ENCODE data around the gene STK36. TPM values are rescaled to one million over a fixed set of nuclear protein-coding genes. Genes with fewer than 3 reads are reported as not detected.

Gene STK36
- total RNA-seq, 1 experiment from 2014 or later = 38.7 TPM

DNA sequence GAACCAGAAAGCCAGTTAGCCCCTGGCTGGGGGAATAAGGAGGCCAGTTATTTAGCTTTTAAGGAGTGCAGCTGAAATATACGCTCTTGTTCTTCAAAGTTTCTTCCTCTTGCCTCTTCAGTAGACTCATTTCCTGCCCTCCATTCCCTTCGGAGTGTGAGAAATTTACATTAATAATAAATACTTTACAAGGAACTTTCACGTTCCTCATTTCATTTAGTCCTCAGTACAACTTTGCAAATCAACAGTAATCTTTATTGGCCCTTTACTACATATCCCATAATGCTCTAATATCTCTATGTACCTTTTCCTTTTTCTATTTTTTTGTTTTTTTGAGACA is 48.5 kb upstream of the STK36 start:
- Histone ChIP-seq H3K4me1 (ENCODE audit: insufficient read depth, low read length) (no peaks in the 10 kb centered on the region), H3K56ac (ENCODE audit: insufficient read length, low read depth, low read length) (no peak overlapping the region), H3K27me3 (ENCODE audit: insufficient read depth, low read length) (no peaks in the 10 kb centered on the region), H3K4ac (ENCODE audit: low read depth, low read length) (no peak overlapping the region), H3K79me1 (ENCODE audit: insufficient read depth, low read depth, low read length, poor library complexity, severe bottlenecking) (no peaks in the 10 kb centered on the region), H3K23me2 (ENCODE audit: insufficient read length, low read depth, low read length, poor library complexity, severe bottlenecking) (no peaks in the 10 kb centered on the region), H2BK15ac (ENCODE audit: low read depth, low read length) (no peak overlapping the region), H3K79me2 (ENCODE audit: insufficient read depth, low read length) (no peaks in the 10 kb centered on the region), H3K23ac (ENCODE audit: insufficient read length, low read depth, low read length) (no peak overlapping the region), H2BK20ac (ENCODE audit: low read depth, low read length, poor library complexity, severe bottlenecking) (no peak overlapping the region), H2AFZ (ENCODE audit: low read length) (no peak overlapping the region), H4K5ac (ENCODE audit: insufficient read length, low read depth, low read length) (no peak overlapping the region), H3K4me2 (ENCODE audit: insufficient read depth, insufficient read length, low read length) (no peak overlapping the region), H4K91ac (ENCODE audit: insufficient read length, low read depth, low read length) (no peak overlapping the region), H3K9me3 (ENCODE audit: control insufficient read depth, low read depth, low read length) (no peaks in the 10 kb centered on the region), H3T11ph (ENCODE audit: low read length) (no peak overlapping the region), H4K20me1 (ENCODE audit: control insufficient read depth, insufficient read depth, insufficient read length) (no peaks in the 10 kb centered on the region), H2BK12ac (ENCODE audit: insufficient read length, low read depth, low read length) (no peak overlapping the region), H3K9ac (ENCODE audit: extremely low read depth, insufficient read length, low read length) (no peak overlapping the region), H3K27ac (ENCODE audit: insufficient read length, low read depth, low read length) (no peak overlapping the region), H3K18ac (ENCODE audit: insufficient read length, low read depth, low read length) (no peak overlapping the region), H2AK5ac (ENCODE audit: insufficient read length, low read length) (no peak overlapping the region), H4K8ac (replicated peaks; ENCODE audit: insufficient read length, low read depth, low read length) (no peak overlapping the region), H3K14ac (ENCODE audit: insufficient read depth, low read length) (no peak overlapping the region), H2BK5ac (ENCODE audit: insufficient read length, low read length) (no peak overlapping the region), H2BK120ac (ENCODE audit: low read depth, low read length, poor library complexity, severe bottlenecking) (no peak overlapping the region)
- Mint-ChIP-seq H3K4me3 (no peak overlapping the region), H3K27me3 (ENCODE audit: low read depth) (no peaks in the 10 kb centered on the region; the same call in 1 of the 2 replicates), H3K36me3 (ENCODE audit: insufficient read depth in 1 of 3, low read depth in 3 of 3) (no peaks in the 10 kb centered on the region), H3K27ac (no peak overlapping the region), H3K9me3 (no peaks in the 10 kb centered on the region; a peak in 1 of 5 replicates), H3K4me1 (no peaks in the 10 kb centered on the region)
- TF ChIP-seq, protein P1, sequence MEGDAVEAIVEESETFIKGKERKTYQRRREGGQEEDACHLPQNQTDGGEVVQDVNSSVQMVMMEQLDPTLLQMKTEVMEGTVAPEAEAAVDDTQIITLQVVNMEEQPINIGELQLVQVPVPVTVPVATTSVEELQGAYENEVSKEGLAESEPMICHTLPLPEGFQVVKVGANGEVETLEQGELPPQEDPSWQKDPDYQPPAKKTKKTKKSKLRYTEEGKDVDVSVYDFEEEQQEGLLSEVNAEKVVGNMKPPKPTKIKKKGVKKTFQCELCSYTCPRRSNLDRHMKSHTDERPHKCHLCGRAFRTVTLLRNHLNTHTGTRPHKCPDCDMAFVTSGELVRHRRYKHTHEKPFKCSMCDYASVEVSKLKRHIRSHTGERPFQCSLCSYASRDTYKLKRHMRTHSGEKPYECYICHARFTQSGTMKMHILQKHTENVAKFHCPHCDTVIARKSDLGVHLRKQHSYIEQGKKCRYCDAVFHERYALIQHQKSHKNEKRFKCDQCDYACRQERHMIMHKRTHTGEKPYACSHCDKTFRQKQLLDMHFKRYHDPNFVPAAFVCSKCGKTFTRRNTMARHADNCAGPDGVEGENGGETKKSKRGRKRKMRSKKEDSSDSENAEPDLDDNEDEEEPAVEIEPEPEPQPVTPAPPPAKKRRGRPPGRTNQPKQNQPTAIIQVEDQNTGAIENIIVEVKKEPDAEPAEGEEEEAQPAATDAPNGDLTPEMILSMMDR (conservative IDR thresholded peaks at IDR 0.05) = no peak
- no peak for DNase-seq
- no CpG with 5 or more reads among the region's 3 CpGs for WGBS (ENCODE audit: extremely low coverage, insufficient read length, low lambda C conversion rate)

All from H9 (cell line).